ENCODE results near the gene GABBR2.

Gene GABBR2

GRCh38 chr9:98312365-98312764 is 396.4 kb downstream of the GABBR2 start:
- no peak for DNase-seq (ENCODE audit: low read depth)
- no peak overlapping the region for H3K4me3 ChIP-seq (ENCODE audit: low read depth, low read length)
- no peak for TF ChIP-seq CTCF (IDR thresholded peaks at IDR 0.05; ENCODE audit: low read depth, low read length, missing control alignments)
- in situ Hi-C loops (cut with HindIII; ENCODE audit: low sequenced_read_pairs) = no loop called here

GRCh38 chr9:98311541-98311940 is 397.2 kb downstream of the GABBR2 start:
- no peak overlapping the region for H3K4me3 ChIP-seq (ENCODE audit: low read depth, low read length)
- in situ Hi-C loops (cut with HindIII; ENCODE audit: low sequenced_read_pairs) = no loop called here
- no peak for TF ChIP-seq CTCF (IDR thresholded peaks at IDR 0.05; ENCODE audit: low read depth, low read length, missing control alignments)
- DNase-seq (ENCODE audit: low read depth) = no peak

DNA sequence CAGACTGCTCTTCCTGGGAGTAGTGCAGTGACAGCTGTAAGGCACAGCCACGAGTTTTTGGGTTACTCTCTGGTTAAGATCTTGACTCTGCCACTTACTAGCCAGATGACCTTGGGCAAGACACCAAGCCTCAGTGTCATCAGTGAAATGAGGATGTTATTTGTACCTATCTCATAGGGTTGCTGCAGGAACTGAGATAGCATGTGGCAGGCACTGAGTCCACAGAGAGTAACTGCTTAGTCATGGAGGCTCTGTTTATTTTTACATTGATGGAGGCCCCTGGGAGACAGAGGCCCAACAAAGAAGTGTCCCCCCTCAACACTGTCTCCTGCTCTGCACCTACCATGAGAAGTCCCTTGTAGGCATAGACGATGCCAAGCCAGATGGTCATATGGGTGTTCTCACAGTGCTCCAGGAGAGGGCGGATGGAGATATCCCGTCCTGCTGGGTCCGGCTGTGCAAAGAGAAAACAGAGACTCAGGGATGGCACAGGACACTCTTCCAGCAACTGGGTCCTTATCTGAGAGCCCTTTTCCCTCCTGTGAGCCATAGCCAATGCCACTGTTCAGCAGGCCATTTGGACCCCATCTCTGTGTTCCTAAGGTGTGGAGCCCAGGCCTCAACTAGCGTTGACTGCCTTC is 397.9 kb downstream of the GABBR2 start:
- TF ChIP-seq CTCF (IDR thresholded peaks at IDR 0.05; ENCODE audit: low read depth, low read length, missing control alignments) = no peak
- H3K4me3 ChIP-seq (ENCODE audit: low read depth, low read length) = no peak overlapping the region
- DNase-seq (ENCODE audit: low read depth) = no peak
- in situ Hi-C loops (cut with HindIII; ENCODE audit: low sequenced_read_pairs) = no loop called here

DNA sequence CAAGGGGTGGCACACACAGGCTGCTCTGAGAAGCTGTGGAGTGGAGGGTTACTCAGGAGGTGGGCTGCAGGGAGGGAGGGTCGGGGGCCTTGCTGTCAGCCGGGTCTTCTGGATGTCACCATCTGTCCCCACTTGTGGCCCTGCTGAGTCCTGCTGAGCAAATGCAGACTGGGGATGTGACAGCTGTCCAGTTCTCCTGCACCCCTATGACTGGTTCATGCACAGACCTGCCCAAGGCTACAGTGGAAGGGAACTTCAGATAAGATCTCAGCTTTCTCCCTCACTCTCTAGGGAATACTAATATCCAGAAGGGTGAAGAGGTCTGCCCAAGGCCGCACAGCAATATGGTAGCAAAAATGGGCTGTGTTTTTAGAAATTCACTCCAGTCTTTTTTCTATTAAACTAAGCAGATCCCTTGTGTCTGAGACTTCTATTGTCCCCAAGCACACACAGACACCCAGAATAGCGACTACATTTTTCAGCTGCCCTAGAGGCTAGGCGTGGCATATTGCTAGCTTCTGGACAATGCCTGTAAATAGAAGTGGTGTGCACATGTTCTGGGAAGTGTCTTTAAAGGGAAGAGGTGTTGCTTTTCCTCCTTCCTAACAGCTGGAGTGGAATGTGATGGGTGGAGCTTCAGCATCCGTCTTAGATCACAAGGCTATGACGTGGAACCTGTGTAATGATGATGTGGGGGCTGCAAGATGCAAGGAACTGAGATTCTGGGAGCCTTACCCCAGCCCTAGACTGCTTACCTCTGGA is 402.2 kb downstream of the GABBR2 start:
- H3K4me3 ChIP-seq (ENCODE audit: low read depth, low read length) = no peak overlapping the region
- no peak for DNase-seq (ENCODE audit: low read depth)
- in situ Hi-C loops (cut with HindIII; ENCODE audit: low sequenced_read_pairs) = no loop called here
- TF ChIP-seq CTCF (IDR thresholded peaks at IDR 0.05; ENCODE audit: low read depth, low read length, missing control alignments) = no peak

DNA sequence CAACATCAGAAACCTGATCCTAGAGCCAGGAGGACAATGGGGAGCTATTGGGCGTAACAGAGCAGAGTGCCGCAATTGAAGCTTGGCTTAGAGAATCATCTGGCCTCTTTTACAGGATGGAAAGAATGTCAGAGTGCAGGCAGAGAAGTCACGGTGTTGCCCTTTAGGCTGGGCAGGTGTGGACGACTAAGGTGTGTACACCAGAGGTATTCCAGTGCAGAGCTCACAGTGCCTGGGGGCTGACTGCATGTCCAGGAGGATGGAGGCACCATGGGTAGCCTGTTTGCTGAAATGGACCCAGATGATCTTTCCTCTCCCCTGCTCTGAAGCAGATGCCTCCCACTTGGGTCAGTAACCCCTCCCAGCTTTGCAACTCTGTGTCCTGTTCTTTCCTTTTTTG is 404.4 kb downstream of the GABBR2 start:
- H3K4me3 ChIP-seq (ENCODE audit: low read depth, low read length) = no peak overlapping the region
- no peak for DNase-seq (ENCODE audit: low read depth)
- in situ Hi-C loops (cut with HindIII; ENCODE audit: low sequenced_read_pairs) = no loop called here
- TF ChIP-seq CTCF (IDR thresholded peaks at IDR 0.05; ENCODE audit: low read depth, low read length, missing control alignments) = no peak

GRCh38 chr9:98303633-98304125 is 405.1 kb downstream of the GABBR2 start:
- no peak for DNase-seq (ENCODE audit: low read depth)

More at GRCh38 chr9:98303633-98304125, 405.1 kb downstream of the GABBR2 start:
- no peak overlapping the region for H3K4me3 ChIP-seq (ENCODE audit: low read depth, low read length)
- TF ChIP-seq CTCF (IDR thresholded peaks at IDR 0.05; ENCODE audit: low read depth, low read length, missing control alignments) = no peak
- in situ Hi-C loops (cut with HindIII; ENCODE audit: low sequenced_read_pairs) = no loop called here
